Ishikawa (cell line): ENCODE data around the gene ZNF341.

Experiments
- CEBPB ChIP-seq: IDR thresholded peaks from 2 replicates; pipeline ENCODE4 v1.6.1; 2012
- FOXM1 ChIP-seq: IDR thresholded peaks from 2 replicates; pipeline ENCODE4 v1.6.1; 2012; ENCODE audit warnings: low read depth, borderline replicate concordance
- MAX ChIP-seq: IDR thresholded peaks from 2 replicates; pipeline ENCODE4 v1.6.1; 2012
- TAF1 ChIP-seq: IDR thresholded peaks from 2 replicates; pipeline ENCODE4 v1.6.1; 2012; ENCODE audit warnings: low read depth, mild to moderate bottlenecking

DNA sequence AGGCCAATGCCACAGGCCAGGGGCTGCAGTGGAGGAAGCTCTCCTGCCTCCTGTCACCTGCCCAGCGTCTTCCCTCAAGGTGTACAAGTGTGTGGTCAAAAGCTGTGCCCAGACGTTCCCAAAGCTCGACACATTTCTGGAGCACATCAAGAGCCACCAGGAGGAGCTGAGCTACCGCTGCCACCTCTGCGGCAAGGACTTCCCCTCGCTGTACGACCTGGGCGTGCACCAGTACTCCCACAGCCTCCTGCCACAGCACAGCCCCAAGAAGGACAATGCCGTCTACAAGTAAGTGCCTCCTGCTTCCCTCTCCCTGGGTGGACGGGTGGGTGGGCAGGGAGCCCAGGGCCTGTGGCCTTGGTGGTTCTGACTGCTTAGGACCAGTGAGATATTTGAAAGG, 38.2 kb downstream of the ZNF341 start:
- TF ChIP-seq CEBPB: no peak
- TF ChIP-seq MAX: no peak
- no peak for TF ChIP-seq FOXM1
- TF ChIP-seq TAF1: no peak
